Activated CD4-positive, alpha-beta T cell treated with anti-CD3 and anti-CD28 coated beads, Interleukin-2, amount 50 U/mL, for 24 hours (primary cell): Measurements from ENCODE around the gene TFAP2A.

Experiments used
- DNase-seq, 2 donors: peaks; one replicate each; pipeline ENCODE4 v3.0.0-alpha.2; 2020; ENCODE audit warnings: low read depth in 1 of 2, low spot score in 1 of 2

TFAP2A gene

GRCh38 chr6:10414756-10415616 is at the start of gene TFAP2A:
TFAP2A (minus strand) TSS chr6:10415074; CDS start chr6:10414991, 83 bp downstream.
- DNase-seq, result no peak

GRCh38 chr6:10463491-10464481 is 48.9 kb upstream of the TFAP2A start:
- DNase-seq, result no peak

- no peak for DNase-seq
Measured at GRCh38 chr6:10463040-10463439, 48.2 kb upstream of the TFAP2A start.

GRCh38 chr6:10461850-10462249 is 47.0 kb upstream of the TFAP2A start:
- DNase-seq, result no peak

- DNase-seq, result no peak
Measured at GRCh38 chr6:10460096-10460495, 45.2 kb upstream of the TFAP2A start.

GRCh38 chr6:10458287-10458686 is 43.4 kb upstream of the TFAP2A start:
- DNase-seq, result no peak

- no peak for DNase-seq
Measured at GRCh38 chr6:10453596-10453995, 38.7 kb upstream of the TFAP2A start.

GRCh38 chr6:10451828-10452509 is 37.1 kb upstream of the TFAP2A start:
- DNase-seq, result no peak

- no peak for DNase-seq
Measured at GRCh38 chr6:10451394-10451793, 36.5 kb upstream of the TFAP2A start.

GRCh38 chr6:10449751-10450150 is 34.9 kb upstream of the TFAP2A start:
- DNase-seq, result no peak

- no peak for DNase-seq
Measured at GRCh38 chr6:10448096-10448495, 33.2 kb upstream of the TFAP2A start.

GRCh38 chr6:10446548-10446947 is 31.7 kb upstream of the TFAP2A start:
- no peak for DNase-seq

- no peak for DNase-seq
Measured at GRCh38 chr6:10441655-10442009, 26.8 kb upstream of the TFAP2A start.

- DNase-seq, result no peak
Measured at GRCh38 chr6:10441004-10441654, 26.3 kb upstream of the TFAP2A start.

GRCh38 chr6:10437891-10438290 is 23.0 kb upstream of the TFAP2A start:
- DNase-seq, result no peak

- DNase-seq, result no peak
Measured at GRCh38 chr6:10434235-10434634, 19.4 kb upstream of the TFAP2A start.

GRCh38 chr6:10433322-10433721 is 18.4 kb upstream of the TFAP2A start:
- DNase-seq, result no peak

- no peak for DNase-seq
Measured at GRCh38 chr6:10431423-10432164, 16.7 kb upstream of the TFAP2A start.

- no peak for DNase-seq
Measured at GRCh38 chr6:10429638-10430427, 15.0 kb upstream of the TFAP2A start.
